Fibroblast of upper back skin (primary cell): ENCODE measurements around the gene NXF2B.
"Not testable (repeated sequence)": the region's sequence is repeated elsewhere in the genome, so short reads cannot be mapped to it uniquely, and the experiment has no call there.

Source experiments
- DNase-seq: peaks from one replicate; pipeline ENCODE4 v3.0.0-alpha.2; 2013

Gene NXF2B, protein sequence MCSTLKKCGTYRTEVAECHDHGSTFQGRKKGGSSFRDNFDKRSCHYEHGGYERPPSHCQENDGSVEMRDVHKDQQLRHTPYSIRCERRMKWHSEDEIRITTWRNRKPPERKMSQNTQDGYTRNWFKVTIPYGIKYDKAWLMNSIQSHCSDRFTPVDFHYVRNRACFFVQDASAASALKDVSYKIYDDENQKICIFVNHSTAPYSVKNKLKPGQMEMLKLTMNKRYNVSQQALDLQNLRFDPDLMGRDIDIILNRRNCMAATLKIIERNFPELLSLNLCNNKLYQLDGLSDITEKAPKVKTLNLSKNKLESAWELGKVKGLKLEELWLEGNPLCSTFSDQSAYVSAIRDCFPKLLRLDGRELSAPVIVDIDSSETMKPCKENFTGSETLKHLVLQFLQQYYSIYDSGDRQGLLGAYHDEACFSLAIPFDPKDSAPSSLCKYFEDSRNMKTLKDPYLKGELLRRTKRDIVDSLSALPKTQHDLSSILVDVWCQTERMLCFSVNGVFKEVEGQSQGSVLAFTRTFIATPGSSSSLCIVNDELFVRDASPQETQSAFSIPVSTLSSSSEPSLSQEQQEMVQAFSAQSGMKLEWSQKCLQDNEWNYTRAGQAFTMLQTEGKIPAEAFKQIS

DNA sequence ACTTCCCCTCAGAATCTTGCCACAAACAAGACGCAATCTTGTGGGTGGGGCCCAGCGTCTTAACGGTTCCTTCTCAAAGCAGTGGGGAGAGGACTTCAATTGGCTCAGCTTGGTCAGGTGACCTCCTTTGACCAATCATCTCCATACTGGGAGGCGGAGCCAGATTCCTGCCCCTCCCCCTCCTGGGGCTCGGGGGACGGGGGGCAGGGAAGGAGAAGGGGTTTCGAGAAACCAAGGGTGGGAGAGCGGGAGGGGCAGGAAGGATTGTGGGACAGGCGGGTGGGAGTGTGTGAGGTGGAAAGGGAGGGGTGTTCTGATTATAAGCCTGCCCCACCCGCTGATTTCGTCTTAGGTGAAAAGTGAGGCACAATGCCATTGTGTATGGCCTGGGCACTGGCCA, at the start of gene NXF2B:
NXF2B (minus strand) TSS at position 101 of the 400 bp plus-strand sequence. CDS start 59,972 bp downstream, outside the sequence.
- not testable (repeated sequence) for DNase-seq

DNA sequence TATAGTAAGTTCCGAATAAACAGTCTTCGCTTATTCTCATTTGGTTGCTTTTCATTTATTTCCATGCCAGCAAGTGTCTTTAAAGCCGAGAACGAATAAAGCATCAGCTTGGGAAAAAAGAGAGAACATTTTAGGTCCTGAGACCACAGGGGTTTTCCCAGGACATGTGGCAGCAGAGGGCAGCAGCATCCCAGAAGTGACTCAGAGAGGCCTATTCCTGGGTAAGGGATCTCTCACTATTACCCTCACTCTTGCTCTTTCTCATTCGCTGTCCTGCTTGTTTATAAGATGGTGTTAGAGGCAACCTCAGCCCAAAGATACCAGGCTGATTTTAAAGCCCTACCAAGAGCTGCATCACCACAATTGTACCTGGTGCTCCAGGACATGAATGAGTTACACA, 39.0 kb upstream of the NXF2B start:
- DNase-seq = not testable (repeated sequence)

DNA sequence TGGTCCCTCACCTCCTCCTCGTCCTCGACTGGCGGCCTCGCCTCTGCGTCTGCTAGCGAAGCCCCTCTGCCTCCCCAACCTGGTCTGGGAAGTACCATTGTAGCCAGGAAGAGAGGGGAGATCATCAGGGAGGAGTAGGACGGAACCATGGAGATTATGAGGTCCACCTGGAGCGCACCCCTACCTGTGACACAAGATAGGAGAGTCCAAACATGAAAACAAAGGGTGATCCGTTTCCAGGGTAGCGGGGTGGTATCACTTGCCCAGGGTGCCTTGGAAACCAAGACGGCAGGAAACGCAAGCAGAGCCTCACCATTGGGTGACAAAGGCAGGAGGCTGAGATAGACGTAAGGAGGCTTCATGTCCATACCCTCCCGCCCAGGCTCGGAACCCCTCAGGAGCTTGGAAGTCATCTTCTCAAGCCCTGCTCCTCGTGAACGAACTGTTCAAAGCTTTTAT, 32.0 kb upstream of the NXF2B start, which contains the start of gene TCP11X2:
TCP11X2 (minus strand) TSS at position 51 of the 459 bp plus-strand sequence.
- not testable (repeated sequence) for DNase-seq

DNA sequence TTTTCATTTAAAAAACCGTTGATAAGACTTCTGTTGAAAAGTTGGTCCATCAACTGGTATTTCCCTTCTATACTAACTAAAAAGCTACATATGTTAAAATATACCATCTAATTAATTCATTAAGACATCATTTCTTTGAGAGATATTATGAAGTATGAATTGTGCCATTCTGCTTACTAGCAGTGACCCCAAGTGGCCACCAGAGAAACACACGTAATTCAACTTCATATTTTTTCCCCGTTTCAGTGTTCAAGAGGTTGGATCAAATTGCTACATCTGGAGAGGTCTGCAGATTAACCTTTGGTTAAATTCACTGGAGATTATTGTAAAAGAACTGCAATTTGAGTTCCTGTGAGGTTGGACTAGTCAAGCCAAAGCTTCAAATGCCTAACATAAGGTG, 30.4 kb upstream of the NXF2B start:
- not testable (repeated sequence) for DNase-seq

DNA sequence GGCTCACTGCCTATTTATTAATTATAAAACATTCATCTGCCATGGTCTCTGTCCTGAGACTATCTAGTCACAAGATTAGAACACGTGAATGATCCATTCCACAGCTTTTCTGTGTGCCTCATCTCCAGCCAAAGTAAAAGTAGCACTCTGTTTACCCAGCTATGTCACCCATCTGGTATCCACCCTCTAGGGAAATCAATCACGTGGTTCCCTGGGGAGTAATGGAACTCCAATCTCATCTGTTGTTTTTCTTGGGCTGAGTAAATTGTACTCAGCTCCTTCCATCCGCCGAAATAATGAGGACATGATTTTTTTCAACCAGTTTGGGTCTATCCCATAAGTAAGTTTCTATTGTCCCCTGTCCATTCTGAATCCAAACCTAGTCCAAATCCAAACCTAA, 18.8 kb upstream of the NXF2B start:
- not testable (repeated sequence) for DNase-seq

DNA sequence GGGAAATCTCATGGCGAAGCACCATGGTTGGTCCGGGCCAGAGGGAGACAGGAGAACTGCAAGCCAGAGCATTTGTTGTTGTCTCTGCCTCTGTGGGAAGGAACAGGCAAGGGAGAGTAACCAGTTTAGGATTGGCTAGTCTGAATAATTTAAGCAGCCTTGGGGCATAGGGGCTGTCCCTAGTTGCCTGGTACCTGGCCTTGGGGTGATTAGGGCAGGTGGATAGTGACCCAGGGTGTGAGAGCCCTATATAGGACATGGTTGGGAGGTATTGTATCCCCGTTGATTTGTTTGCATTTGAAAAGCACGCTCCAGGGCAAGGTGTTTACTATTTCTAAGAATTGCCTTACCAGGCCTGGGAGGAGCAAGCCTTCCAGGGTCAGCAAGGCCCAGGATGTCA, 25.3 kb downstream of the NXF2B start:
- DNase-seq = not testable (repeated sequence)

DNA sequence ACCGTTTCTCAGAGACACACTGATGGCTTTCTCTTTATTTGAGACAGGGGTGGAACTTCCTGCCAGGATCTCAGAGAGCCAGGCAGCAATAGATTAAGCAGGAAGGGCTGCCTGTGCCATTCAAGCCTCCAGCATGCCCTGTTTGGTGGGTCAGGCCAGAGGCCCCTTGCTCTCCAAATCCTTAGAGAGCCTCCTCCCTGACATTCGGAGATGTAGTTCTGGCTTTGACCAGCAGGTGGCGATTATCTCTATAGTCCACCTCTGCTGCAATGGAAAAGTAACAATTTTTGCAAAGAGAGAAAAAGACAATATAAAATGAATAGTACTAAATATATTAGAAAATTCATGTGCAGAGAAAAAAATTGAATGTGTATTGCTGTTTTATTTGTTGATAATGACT, 93.9 kb downstream of the NXF2B start:
- DNase-seq = peak; percentile 11

DNA sequence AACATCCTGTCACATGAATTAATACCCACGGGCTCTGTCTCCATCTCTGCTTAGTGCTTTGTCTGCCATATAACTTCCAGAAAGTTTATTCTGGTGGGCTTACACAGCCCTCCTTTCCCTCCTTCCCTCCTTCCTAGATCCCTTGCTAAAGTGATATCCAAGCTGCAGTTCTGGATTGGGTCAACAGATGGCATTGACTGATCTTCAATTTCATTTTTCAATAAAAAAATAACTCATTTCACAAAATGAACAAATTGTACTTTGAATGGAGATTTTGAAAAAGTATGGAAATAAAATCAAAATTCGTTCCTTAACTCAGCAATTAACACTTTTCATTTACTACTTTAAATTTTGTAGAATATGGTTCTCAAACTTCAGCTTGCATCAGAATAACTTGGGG, 97.9 kb downstream of the NXF2B start:
- DNase-seq = no peak

DNA sequence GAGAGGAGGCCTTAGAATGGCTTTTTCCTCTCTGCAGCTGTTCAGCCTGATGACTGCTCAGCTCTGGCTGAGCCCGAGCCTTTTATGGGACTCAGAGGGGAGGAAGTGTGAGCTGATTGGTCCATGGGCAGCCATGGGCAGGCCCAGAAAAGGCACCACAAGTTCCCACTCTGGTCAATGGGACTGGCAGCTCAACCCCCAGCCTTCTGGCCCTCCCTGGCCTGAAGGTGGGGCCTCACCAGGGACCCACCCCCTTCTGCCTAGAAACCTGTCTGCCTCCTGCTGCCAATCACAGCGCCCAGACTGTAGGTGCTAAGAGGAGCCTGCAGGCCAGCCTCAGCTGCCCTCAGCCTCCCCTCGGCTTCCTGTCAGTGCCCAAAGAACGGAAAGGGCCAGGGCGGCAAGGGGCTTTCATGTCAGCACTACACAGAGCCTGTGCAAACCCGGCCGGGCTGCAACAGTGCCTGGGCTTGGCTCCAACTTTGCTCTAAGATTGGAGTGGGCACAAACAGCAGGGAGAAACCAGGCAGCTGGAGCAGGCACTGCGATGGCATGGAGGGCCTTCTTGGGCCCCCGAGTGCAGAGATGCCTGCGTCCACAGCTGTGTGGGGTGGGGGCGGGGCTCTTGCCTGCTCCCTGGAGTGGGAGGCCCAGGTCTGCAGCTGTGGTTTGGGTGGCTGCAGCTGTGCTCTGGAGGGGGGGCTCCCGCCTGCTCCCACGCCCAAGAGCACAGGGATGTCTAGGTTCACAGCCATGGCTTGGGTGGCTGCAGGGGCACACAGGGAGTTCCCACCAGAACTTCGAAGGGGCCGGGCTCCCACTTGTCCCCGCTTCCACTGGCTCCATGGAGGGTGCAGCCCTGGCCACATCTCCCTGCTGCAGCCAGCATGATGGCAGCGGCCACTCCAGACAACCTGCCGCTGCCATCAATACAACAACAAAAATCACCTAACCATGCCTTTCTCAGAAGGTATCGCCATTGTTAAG, 100.2 kb downstream of the NXF2B start:
- no peak for DNase-seq

DNA sequence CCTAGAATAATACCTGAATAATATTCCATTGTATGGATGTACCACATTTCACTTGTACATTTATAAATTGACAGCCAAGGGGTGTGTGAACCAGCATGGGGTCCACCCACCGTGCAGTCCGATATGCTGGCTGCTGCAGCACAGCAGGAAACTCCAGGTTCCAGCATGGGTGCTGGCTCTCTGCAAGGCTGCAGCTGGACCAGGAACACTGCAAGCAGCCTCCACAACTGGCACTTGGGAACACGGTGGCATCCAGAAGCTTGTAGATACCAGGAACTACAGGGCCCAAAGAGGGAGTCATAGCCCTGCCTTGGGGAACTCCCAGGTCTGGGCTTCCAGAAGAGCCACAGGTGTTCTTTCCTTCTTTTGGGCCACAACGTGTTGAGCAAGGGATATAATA, 101.6 kb downstream of the NXF2B start:
- DNase-seq = no peak
